Renal cortical epithelial cell (primary cell): ENCODE data around the gene KIAA1549. TPM values are rescaled to one million over a fixed set of nuclear protein-coding genes. Genes with fewer than 3 reads are reported as not detected.
"Not testable (repeated sequence)": the region's sequence is repeated elsewhere in the genome, so short reads cannot be mapped to it uniquely, and the experiment has no call there.

ENCODE experiments used
- DNase-seq: peaks from one replicate; pipeline ENCODE4 v3.0.0-alpha.2; 2011; ENCODE audit warnings: low read depth
- total RNA-seq: library from RNA; depleted of rRNA; stranded (reverse); fragments of >200 nt; gene quantifications from 2 replicates; pipeline ENCODE4 v1.2.3, GENCODE V29; 2014

KIAA1549 gene
- total RNA-seq, 1 donor from 2014 or later = 10.1 TPM

- DNase-seq = peak; percentile 4
These were observed 166.3 kb downstream of the KIAA1549 start for GRCh38 chr7:138814816-138815332.

- no peak for DNase-seq
These were observed 167.2 kb downstream of the KIAA1549 start for GRCh38 chr7:138813945-138814344.

GRCh38 chr7:138811327-138811726 is 169.9 kb downstream of the KIAA1549 start:
- not testable (repeated sequence) for DNase-seq

GRCh38 chr7:138809346-138809745 is 171.8 kb downstream of the KIAA1549 start:
- DNase-seq = no peak

- DNase-seq = no peak
These were observed 176.6 kb downstream of the KIAA1549 start for GRCh38 chr7:138804618-138805017.

- no peak for DNase-seq
These were observed 178.5 kb downstream of the KIAA1549 start for GRCh38 chr7:138802706-138803105.

GRCh38 chr7:138801256-138801655 is 179.9 kb downstream of the KIAA1549 start:
- no peak for DNase-seq

- DNase-seq = peak; percentile 88
These were observed 181.7 kb downstream of the KIAA1549 start for GRCh38 chr7:138799336-138800000.

- DNase-seq = peak; percentile 25
These were observed 182.4 kb downstream of the KIAA1549 start for GRCh38 chr7:138798836-138799235.

GRCh38 chr7:138797715-138798320 is 183.4 kb downstream of the KIAA1549 start, which contains the start of the genes ATP6V0A4 and TMEM213:
TSS of gene ATP6V0A4 (minus strand) at chr7:138798196. CDS start at chr7:138771247, 26,949 bp downstream.
TSS of gene TMEM213 (plus strand) at chr7:138797994. CDS start at chr7:138798105, 111 bp downstream.
- no peak for DNase-seq

GRCh38 chr7:138797046-138797445 is 184.1 kb downstream of the KIAA1549 start:
- not testable (repeated sequence) for DNase-seq

- peak; percentile 80 for DNase-seq
These were observed 185.1 kb downstream of the KIAA1549 start for GRCh38 chr7:138796038-138796615.

GRCh38 chr7:138785587-138786437 is 195.4 kb downstream of the KIAA1549 start:
- DNase-seq = peak; percentile 38

- peak; percentile 61 for DNase-seq
These were observed 196.5 kb downstream of the KIAA1549 start for GRCh38 chr7:138784692-138785091.

Other genes with a start within 250 kb of the KIAA1549 start
- gene TMEM213, start 183.4 kb downstream of the KIAA1549 start, total RNA-seq = 1.2 TPM in 1 of 2 replicates, not detected in the other
- 1.9 and 11.5 TPM in 2 replicates for gene ATP6V0A4, start 183.2 kb downstream of the KIAA1549 start, total RNA-seq
- 13.5 and 34.9 TPM in 2 replicates for gene ZC3HAV1L, start 54.7 kb upstream of the KIAA1549 start, total RNA-seq
- gene ZC3HAV1, start 128.3 kb upstream of the KIAA1549 start, total RNA-seq = 38.7 and 68.5 TPM in 2 replicates
- gene UBN2, start 249.8 kb upstream of the KIAA1549 start, total RNA-seq = 3.8 and 13.4 TPM in 2 replicates